ENCODE results near the gene COG5. TPM values are rescaled to one million over a fixed set of nuclear protein-coding genes. Genes with fewer than 3 reads are reported as not detected.
A peak's percentile ranks its signal among the peaks of the same experiment; 100 is the strongest.

COG5 gene
- total and polyA plus RNA-seq, 9 of the 15 experiments (the other 6 are each of a cell fraction or from before 2014, with no cell fraction given): 15.3 to 75.1 (median 56.4) TPM

DNA sequence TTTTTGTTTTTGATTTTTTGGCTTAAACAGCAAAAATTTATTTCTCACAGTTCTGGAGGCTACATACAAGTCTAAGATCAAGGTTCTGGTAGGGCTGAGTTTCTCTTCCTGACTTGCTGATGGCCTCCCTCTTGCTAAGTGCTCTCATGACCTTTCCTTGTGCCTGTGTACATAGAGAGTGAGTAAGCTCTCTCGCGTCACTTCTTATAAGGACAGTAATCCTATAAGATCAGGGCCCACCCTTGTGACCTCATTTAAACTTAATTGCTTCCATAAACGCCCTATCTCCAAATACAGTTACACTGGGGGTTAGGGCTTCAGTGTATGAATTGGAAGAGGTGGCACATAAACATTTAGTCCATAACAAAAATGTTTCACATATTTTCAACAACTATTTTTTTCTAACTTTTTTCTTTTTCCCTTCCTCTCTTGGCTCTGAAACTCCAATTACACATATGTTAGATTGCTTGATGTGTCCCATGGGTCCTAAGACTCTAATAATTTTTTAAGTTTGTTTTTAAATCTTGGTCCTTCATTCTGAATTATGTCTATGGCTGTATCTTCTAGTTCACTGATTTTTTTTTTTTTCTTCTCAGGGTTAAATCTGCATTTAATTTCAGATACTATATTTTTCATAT is 245.1 kb downstream of the COG5 start (continued):
- no peak for TF ChIP-seq HMGN3 (IDR thresholded peaks at IDR 0.05; ENCODE audit: borderline replicate concordance, extremely low read depth, insufficient read length, low read depth, low read length)
- no peak for TF ChIP-seq ZNF184 (CRISPR knock-in tag; IDR thresholded peaks at IDR 0.05)
- peak; percentile 97 for TF ChIP-seq ZNF197 (CRISPR knock-in tag; IDR thresholded peaks at IDR 0.05; ENCODE audit: low read depth)
- no peak for TF ChIP-seq MXI1 (IDR thresholded peaks at IDR 0.05; ENCODE audit: low read depth, low read length)
- TF ChIP-seq POLR2H (tag; IDR thresholded peaks at IDR 0.05; ENCODE audit: low read depth): peak; percentile 78
- no peak for TF ChIP-seq EWSR1 (IDR thresholded peaks at IDR 0.05; ENCODE audit: borderline replicate concordance, low read depth, partially characterized antibody)
- TF ChIP-seq SNIP1 (IDR thresholded peaks at IDR 0.05; ENCODE audit: low read depth): peak; percentile 20; the same call in 1 of the 2 replicates
- TF ChIP-seq NUFIP1 (IDR thresholded peaks at IDR 0.05; ENCODE audit: partially characterized antibody): peak; percentile 91
- TF ChIP-seq JUND (IDR thresholded peaks at IDR 0.05; ENCODE audit: borderline replicate concordance, low read depth, low read length): peak; percentile 94
- peak; percentile 99; the same call in 2 of the 3 replicates for TF ChIP-seq JUND (tag; IDR thresholded peaks at IDR 0.05; ENCODE audit: borderline replicate concordance, low read depth, low read length)
- no peak for TF ChIP-seq RBM25 (IDR thresholded peaks at IDR 0.05; ENCODE audit: low read depth, low read length, severe bottlenecking)
- TF ChIP-seq, protein P1, sequence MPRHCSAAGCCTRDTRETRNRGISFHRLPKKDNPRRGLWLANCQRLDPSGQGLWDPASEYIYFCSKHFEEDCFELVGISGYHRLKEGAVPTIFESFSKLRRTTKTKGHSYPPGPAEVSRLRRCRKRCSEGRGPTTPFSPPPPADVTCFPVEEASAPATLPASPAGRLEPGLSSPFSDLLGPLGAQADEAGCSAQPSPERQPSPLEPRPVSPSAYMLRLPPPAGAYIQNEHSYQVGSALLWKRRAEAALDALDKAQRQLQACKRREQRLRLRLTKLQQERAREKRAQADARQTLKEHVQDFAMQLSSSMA (CRISPR knock-in tag; IDR thresholded peaks at IDR 0.05): no peak
- no peak for TF ChIP-seq ZNF57 (CRISPR knock-in tag; IDR thresholded peaks at IDR 0.05)
- TF ChIP-seq TAF9B (IDR thresholded peaks at IDR 0.05; ENCODE audit: partially characterized antibody): peak; percentile 33
- peak; percentile 99 for TF ChIP-seq ZNF589 (CRISPR knock-in tag; IDR thresholded peaks at IDR 0.05; ENCODE audit: low read depth)
- TF ChIP-seq ZNF224 (CRISPR knock-in tag; IDR thresholded peaks at IDR 0.05): no peak
- TF ChIP-seq, protein P2, sequence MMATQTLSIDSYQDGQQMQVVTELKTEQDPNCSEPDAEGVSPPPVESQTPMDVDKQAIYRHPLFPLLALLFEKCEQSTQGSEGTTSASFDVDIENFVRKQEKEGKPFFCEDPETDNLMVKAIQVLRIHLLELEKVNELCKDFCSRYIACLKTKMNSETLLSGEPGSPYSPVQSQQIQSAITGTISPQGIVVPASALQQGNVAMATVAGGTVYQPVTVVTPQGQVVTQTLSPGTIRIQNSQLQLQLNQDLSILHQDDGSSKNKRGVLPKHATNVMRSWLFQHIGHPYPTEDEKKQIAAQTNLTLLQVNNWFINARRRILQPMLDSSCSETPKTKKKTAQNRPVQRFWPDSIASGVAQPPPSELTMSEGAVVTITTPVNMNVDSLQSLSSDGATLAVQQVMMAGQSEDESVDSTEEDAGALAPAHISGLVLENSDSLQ (IDR thresholded peaks at IDR 0.05): peak; percentile 55
- no peak for TF ChIP-seq TOE1 (IDR thresholded peaks at IDR 0.05; ENCODE audit: borderline replicate concordance)
- TF ChIP-seq TOE1 (CRISPR knock-in tag; IDR thresholded peaks at IDR 0.05; ENCODE audit: borderline replicate concordance, low read depth): no peak
- peak; percentile 97 for TF ChIP-seq BACH1 (tag; IDR thresholded peaks at IDR 0.05)
- TF ChIP-seq MAFF (IDR thresholded peaks at IDR 0.05; ENCODE audit: low read length): peak; percentile 28; the same call in 1 of the 2 replicates
- TF ChIP-seq ZNF518B (CRISPR knock-in tag; IDR thresholded peaks at IDR 0.05): no peak
- TF ChIP-seq POLR2G (IDR thresholded peaks at IDR 0.05; ENCODE audit: low read depth, low read length): no peak
- TF ChIP-seq CBFA2T3 (IDR thresholded peaks at IDR 0.05): peak; percentile 91
- TF ChIP-seq ZNF3 (CRISPR knock-in tag; IDR thresholded peaks at IDR 0.05): no peak
